NCI-H526 treated with DMSO at 0.1 percent for 48 hours (cell line): ENCODE data around the gene C16orf89.
A peak's percentile ranks its signal among the peaks of the same experiment; 100 is the strongest.
"Not testable (repeated sequence)": the region's sequence is repeated elsewhere in the genome, so short reads cannot be mapped to it uniquely, and the experiment has no call there.

ENCODE experiments used
- DNase-seq: peaks from one replicate; lab custom pipeline; 2025; lab: John Stamatoyannopoulos, UW

The C16orf89 gene

DNA sequence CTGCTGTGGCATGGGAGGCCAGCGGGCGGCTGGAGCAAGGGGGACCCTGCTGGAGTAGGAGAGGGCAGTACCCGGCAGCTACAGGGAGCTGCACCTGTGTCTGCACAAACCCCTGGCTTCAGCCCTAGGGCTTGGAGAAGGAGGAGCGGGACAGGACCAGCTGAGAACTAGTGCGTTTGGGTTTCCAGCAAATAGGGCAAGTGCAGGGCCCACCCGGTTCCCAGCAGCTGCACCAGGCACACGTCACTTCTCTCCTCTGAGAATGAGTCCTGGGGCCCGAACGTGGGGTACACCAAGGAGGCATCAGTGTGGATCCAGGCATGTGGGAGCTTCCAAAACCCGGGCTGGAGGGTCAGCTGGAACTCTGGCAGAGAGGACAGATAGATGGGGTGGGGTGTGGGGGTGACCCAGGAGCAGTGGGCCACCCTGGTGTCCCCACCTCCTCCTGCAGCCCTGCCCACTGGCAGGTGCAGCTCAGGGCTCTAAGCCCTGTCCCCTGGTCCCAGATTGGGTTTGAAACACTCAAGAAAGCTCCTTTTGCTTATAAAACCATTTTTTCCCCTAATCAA is 5.6 kb downstream of the C16orf89 start:
- DNase-seq: no peak

DNA sequence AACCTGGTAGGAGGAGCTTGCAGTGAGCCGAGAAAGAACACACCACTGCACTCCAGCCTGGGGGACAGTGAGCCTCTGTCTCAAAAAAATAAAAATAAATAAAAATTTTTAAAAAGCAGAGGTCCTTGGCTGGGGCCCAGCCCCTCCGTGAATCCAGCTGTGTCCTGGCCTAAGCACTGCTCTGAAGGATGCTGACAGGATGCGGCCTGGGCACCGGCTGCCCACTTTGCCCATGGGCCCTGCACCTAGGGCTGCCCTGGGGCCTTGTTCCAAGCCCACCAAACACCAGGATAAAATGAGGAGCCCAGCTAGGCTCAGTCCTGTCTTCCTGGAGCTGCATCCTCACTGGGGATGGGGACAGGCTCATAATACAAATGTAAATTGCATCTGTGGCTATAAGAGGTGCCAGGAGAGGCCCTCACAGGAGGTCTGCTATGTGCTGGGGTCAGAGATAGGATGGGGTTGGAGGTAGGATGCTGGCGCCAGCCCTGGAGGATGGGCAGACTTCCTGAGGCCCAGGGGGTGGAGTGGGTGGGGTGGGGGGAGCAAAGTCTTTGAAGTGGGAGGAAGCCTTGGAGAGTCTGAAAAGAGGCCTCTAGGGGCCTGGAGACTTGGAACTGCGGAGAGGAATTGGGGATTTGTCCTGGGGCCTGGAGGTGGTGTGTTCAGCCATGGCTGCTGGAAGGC is 6.2 kb downstream of the C16orf89 start:
- no peak for DNase-seq

DNA sequence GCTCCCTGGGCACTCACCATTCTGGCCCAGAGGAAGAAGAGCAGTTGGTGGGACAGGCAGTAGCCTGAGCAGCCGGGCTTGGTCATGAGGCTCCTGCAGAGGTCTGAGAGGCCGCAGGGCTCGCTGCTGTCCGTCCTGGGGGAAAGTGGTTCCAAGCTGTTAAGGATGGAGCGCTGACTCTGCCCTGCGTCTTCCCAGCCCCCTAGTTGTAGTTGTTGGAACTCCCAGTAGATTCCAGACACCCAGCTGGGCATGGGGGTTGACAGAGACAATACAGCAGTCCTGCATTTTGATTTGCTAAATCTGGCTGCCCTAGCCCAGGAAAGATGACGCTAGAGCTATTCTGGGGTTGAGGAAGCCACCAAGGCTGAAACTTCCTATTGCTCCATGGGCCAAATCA is 7.3 kb downstream of the C16orf89 start:
- DNase-seq: no peak

DNA sequence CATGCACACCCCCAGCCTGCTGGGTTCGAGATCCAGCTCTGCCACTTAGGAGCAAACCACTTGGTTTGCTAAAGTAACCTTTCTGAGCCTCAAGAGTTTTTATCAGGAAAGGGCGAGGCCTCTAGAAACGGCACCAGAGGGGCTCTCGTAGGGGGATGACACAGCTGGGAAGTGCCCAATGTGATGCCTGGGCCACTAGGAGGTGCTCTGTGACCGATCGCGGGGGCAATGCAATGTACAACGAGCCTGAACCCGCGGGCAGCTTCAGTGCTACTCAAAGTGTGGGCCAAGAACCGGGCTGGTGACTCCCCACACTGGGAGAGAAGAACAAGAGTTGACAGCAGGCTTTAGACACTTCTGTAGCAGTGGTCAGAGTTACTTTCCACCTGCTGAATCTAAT is 9.4 kb downstream of the C16orf89 start:
- peak; percentile 1 for DNase-seq

DNA sequence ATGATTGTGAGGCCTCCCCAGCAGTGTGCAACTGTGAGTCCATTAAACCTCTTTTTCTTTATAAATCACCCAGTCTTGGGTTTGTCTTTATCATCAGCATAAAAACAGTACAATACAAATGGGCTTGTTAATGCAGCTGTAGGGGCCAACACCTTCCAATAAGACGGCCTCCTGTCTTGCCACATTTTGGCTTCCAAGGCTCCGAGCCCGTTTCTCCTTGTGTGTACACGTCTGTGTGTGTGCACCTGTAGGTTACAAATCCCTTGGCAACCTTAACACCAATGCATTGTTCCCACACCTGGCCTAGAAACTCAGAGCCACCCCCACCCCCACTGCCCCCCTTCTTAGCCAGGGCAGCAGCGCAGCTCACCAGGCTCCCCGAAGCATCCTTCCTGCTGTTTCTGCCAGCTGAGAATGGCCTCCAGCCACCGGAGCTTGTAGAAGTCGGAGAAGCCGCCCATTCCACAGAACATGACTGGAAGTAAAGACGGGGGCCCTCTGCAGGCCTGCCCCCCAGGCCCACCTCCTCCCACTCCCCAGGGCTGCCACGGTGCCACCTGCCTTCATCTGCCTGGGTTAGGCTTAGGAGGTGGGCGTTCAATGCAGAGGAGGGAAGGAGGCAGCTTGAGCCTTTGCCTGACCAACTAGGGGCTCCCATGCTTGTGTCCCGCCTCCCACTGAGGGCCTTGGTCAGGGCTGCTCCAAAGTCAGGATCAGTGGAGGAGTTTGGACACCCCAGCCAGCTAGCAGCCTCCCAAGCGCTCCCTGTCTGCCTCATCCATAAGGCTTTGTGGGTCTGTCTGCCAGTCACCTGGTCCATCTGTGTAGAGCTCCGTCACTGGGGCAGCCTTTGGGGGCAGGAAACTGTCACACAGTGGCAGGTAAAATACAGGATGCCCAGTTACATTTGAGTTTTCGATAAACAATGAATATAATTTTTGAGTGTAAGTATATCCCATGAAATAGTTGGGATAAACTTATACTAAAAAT is 10.6 kb downstream of the C16orf89 start:
- DNase-seq: no peak

DNA sequence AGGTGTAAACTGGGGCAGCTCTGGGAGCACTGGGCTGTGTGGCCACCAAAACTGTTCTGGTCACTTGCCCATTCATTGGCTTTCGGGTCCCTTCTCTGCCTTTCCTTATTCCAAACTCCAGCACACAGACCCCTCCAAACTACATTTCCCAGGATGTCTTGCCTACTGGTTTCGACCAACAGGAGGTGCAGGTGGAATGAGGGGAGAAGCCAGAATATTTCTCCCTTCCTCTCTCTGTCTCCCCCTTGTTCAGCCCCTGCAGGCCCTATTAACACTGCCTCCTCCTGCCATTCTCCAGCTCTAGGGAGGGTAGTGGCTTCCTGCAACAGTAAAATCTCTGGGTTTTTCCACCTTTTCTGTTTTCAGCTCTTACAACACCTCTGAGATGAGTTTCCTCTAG is 18.8 kb downstream of the C16orf89 start:
- no peak for DNase-seq

DNA sequence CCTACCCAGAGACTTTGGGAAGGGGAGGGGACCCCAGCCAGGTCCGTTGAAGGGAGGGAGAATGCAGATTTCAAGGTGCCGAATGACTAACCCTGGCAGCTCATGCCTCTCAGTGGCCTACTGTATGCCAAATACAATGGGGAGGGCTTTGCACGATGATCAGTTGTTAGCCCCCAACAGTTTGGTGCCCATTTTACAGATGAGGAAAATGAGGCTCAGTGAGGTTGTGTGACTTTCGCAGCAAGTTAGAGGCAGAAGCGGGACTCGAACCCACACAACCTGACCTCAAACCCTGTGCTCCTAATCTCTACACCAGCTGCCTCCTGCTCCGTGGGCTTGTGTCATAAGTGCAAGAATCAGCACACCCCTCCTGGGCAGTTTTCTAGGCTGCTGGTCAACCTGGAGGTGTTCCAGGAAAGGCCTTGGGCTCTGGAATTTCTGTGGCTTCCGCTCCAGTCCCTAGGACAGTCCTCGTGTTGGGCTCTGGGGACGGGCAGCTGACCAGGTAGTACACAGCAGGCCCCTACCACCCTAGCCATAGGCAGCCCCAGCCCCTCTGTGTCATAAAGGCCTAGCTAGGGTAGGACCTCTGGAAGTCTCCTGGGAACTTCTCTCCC is 20.1 kb downstream of the C16orf89 start:
- no peak for DNase-seq

DNA sequence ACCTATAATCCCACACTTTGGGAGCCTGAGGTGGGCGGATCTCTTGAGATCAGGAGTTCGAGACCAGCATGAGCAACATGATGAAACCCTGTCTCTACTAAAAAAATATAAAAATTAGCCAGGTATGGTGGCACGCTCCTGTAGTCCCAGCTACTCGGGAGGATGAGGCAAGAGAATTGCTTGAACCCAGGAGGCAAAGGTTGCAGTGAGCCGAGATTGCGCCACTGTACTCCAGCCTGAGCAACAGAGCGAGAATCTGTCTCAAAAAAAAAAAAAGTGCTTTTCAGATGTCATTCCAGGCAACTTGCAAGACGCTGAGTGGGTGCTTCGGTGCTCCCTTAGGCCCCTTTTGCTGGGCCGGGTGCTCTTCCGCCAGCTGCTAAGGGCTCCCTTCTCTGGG is 21.2 kb downstream of the C16orf89 start:
- not testable (repeated sequence) for DNase-seq

DNA sequence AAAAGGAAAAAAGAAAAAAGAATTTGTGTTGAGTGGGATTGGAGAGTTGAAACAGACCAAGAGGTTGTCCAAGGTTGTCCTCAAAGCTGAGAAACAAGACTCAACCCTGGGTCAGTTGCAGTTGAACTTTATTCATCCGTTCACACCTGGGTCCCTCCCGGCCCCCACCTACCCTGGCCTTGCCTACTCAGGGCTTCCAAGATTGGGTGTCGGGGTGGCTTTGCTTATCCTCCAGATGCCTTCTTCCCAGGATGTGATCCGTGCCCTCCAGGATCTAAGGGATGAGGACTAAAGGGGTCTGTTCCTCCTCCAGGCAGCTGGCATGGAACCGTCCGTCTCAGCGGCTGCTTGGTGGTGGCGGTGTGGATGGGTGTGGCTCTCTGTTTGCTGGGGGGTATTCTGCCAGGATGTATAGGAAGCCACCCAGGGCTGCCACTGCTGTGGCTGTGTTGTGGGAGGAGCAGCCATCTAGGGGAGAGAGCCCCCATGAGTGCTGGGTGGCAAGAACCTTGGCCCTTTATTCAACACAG is 21.7 kb downstream of the C16orf89 start:
- no peak for DNase-seq

DNA sequence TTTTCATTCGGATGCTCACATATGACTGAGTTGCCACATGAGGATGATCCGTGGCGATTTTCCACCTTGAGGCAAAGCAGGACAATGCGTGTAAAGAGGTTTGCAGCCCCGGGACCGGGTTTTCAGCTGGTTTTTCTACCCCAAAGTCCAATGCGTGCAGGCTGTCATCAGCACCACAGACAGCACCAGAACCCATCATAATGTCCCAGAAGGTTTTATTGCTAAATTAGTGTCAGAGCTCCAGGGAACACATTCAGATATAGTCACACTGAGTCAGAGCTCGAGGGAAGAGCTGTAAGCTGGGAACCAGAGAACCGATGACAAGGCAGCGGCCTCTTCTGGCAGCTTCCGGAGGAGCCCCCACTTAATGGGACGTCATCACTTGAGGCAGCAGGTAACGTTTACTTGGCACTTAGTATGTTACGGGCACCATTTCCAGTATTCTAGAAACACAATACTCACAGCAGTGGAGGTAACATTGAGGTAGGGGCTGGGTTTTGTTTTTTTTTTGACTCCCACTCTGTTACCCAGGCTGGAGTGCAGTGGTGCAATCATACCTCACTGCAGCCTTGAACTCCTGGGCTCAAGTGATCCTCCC is 23.1 kb downstream of the C16orf89 start:
- no peak for DNase-seq

DNA sequence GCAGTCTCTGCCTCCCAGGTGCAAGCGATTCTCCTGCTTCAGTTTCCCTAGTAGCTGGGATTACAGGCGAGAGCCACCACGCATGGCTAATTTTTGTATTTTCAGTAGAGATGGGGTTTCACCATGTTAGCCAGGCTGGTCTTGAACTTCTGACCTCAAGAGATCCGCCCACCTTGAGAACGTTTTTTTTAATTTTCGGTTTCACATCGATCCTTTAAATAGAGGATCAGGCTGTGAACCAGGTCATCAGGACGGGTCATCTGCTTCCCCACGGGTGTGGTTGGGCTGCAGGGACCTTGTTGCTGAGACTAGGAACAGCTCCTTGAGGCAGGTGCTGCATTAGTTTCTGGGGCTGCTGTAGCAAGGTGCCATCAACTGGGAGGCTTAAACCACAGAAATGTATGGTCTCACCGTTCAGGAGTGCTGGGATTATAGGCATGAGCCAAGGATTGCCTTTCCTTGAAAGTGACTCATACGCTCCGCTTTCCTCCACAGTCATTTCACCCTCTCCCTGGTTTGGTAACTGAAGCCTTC is 24.1 kb downstream of the C16orf89 start:
- DNase-seq: no peak

DNA sequence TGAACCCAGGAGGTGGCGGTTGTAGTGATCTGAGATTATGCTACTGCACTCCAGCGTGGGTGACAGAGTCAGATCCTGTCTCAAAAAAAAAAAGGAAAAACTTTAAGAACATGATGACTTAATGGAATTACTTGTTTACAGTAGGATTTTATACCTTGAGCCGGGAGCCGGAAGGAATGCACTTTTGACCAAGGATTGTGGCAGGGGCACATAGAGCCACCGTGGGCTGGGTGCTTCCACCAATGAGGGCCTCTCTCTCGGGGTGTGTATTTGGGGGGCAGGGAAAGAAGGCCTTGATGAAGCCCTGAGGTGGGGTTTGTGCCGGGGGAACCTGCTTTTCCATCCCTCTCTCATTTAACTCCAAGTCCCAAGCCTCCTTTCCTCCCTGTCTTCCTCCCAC is 25.3 kb downstream of the C16orf89 start:
- no peak for DNase-seq

DNA sequence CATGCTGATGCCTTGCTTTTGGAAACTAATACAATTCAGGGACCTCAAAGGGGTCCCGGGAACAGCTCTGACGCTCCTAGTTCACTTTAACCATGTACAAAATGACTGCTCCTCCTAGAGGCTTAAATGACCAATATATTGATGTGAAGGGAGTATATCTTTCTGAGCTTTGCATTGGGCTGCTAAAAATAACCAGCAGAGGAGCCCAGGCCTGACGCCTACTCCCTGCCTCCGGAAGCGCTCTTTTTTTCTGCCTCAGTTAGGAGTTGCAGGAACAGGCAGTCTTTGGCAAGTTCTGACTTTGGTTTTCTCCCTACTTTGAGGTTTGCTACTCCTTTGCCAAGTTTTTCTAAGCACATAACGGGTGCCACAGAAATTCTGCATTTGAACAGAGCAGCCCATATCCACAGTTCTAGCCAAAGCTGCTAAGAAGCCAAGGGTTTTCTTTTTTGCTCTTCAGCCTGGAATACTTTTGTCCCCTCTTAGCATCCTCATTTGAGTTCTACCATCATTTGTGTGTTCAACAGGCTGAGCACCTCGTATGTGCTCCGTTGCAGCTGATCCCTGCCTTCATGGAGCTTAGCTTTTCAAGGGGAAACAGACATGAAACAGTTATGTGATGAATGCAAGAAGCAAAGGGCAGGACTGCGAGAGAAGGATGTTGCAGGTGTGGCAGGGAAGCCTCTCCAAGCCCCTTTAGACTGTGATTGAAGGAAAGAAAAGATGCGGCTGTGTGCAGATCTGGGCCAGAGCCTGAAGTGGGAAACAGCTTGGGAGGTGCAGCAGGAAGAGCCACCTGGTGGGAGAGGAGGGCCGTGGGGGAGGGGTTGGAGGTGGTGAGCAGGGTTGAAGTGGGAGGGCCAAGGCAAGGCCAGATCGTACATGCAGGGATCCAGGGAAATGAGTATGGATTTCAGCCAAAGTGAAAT is 29.3 kb downstream of the C16orf89 start:
- no peak for DNase-seq

DNA sequence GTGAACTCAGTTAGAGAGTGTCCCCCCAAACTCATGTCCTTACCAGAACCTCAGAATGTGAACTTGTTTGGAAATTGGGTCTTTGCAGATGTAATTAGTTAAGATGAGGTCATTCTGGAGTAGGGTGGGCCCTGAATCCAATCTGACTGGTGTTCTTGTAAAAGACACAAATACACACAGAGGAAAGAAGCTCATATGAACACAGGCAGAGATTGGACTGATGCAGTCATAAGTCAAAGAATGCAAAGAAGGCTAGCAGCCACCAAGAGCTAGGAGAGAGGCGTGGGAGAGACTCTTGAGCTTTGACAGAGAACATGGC is 29.9 kb downstream of the C16orf89 start:
- DNase-seq: no peak

DNA sequence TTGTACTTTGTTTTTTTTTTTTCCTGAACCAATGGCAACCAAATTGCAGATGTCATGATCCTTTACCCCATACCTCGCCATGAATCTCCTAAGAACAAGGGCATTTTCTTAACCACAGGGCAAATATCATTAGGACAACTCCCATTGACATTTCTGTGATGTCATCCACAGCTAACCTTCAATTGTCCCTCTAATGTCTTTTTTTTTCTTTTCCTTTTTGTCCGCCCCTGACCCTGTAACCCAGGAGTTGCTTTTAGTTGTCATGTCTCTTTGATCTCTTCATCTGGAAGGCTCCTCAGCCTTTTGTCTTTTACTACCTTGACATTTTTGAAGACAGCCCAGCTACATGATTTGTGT is 31.6 kb downstream of the C16orf89 start:
- no peak for DNase-seq

DNA sequence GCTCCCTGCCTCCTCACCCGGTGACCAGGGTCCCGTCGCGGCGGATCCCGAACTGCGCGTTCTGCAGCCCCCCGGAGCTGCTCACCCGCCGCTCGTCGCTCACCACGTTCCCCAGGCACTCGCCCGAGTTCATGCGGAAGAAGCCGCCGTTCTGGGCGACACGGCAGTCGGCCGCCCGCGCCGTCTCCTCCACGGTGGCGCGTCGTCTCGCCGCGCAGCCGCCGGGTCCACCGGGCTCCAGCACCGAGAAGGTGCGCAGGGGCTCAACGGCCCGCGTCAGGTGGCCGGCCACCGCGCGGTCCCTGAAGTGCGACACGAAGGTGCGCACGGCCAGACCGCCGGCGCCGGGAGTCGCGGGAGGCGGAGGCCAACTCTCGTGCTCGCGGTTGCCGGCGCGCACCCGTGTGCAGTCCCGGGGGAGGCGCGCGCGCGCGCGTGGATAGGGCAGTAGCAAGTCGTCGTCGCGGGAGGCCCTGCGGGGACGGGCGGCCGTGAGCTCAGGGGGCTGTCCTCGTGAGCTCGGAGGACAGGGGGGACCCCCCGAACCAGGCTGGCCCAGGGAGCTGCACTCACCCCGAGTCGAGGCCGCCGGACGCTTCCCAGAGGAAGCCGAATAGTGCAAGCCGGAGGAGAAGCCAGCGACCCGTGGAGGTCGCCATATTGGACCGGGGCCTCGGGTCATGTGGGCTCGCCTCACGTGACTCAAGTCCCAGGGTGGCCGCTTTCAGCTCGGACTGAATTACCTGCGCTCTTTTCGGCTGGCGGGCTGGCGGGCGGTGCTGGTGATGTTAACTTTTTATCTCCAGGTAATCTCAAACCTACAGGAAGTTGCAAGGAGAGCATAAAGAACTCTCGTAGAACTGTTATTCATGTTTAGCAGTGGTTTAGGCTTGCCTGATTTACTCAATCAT is 32.2 kb downstream of the C16orf89 start, which contains the start of gene NAGPA:
Gene NAGPA, minus strand, starts transcription at position 680 of the 911 bp plus-strand sequence. Its CDS starts 21 bp downstream, at position 659.
- no peak for DNase-seq

DNA sequence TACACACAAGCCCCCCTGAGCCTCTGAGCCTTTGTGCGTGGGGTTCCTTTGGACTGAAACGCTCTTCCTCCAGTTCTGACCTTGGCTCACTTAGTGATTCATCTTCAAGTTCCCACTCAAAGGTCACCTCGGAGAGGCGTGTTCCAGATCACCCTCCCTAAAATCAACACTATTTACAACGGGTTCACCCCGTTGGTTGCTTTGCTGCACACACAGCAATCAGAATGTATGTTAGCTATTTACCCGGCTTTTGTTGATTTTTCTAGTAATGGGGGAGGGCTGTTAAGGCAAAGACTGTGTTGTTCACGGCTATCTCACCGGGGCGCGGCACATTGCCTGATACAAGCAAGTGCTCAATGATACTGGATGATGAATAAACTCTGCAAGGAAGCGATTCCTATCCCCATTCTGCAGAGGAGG is 33.0 kb downstream of the C16orf89 start:
- DNase-seq: no peak

DNA sequence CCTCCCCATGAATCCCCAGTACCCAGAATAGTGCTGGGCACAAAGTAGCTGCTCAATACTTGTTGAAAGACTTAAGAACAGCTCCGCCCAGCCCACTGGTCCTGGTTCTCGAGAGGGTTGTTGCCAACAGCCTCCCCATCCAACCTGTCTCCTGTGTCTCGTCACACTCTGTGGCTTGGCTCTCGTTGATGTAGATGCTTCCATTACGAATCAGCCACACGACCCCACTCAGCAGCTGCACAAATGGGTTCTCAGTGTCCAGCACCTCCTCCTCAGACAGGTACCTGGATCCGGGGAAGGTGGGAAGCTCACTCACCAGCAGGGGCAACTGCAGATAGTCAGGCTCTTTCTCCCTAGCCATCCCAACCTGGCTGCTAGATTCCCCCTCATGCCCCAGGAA is 34.2 kb downstream of the C16orf89 start:
- no peak for DNase-seq

DNA sequence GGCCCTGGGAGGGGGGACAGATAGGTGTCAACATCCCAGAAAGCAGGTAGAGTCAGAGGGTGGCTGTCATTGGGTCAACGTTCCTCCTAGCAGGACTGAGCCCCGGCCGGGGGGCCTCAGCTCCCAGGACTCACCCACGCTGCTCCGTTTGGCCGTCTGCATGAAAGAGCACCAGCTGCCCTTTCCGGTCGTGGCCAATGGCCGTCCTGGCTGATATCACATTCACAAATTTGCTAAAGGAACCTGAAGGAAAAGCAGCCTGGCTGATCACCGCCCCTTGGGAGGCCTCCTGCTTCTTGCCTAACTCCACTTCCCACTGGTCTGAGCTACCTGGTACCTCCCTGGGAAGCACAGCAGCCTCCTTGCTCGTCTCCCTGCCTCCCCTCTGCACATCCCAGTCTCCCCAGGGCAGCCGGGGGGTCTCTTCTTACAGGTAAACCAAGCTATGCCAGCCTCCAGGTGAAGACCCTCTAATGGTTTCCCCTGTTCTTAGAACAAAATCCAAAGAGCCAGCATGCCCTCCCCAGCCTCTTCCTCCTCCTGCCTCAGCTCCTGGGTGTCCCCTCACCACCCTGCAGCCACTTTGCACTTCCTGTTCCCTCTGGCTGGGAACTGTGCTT is 35.4 kb downstream of the C16orf89 start:
- no peak for DNase-seq
